ENCODE results near the gene ADCY4.

- TF ChIP-seq CTCF (conservative IDR thresholded peaks at IDR 0.05) (no peak), ZFX (IDR thresholded peaks at IDR 0.05) (no peak)
Measured at GRCh38 chr14:24367514-24368211, 32.8 kb upstream of the ADCY4 start, which contains the start of gene NFATC4.
